ENCODE results near the gene SLC37A2. TPM values are rescaled to one million over a fixed set of nuclear protein-coding genes. Genes with fewer than 3 reads are reported as not detected.

Gene SLC37A2
- total and polyA plus RNA-seq, 2 experiments from 2014 or later = 1.7 to 2.6 TPM

- Histone ChIP-seq H3F3A (ENCODE audit: insufficient read depth) (no peaks in the 10 kb centered on the region), H2AFZ (no peak overlapping the region), H3K36me3 (ENCODE audit: low read depth) (no peaks in the 10 kb centered on the region), H3K9me2 (ENCODE audit: insufficient read depth) (no peaks in the 10 kb centered on the region), H3K9me3 (ENCODE audit: low read depth) (no peaks in the 10 kb centered on the region), H3K79me2 (ENCODE audit: insufficient read depth) (no peaks in the 10 kb centered on the region), H3K4me3 (no peak overlapping the region), H3K4me2 (ENCODE audit: unreplicated experiment) (no peak overlapping the region), H3K27me3 (replicated peaks; ENCODE audit: insufficient read depth) (no peaks in the 10 kb centered on the region), H4K20me1 (ENCODE audit: insufficient read depth) (no peaks in the 10 kb centered on the region), H3K27ac (no peak overlapping the region), H3K4me1 (ENCODE audit: insufficient read depth) (peaks cover 5% of the 10 kb centered on the region), H3K9ac (no peak overlapping the region)
- 81 to 82% methylated on average over 14 of the region's 14 CpGs for whole genome bisulfite sequencing, 2 experiments (ENCODE audit: low coverage in 1 of 2, low lambda C conversion rate in 2 of 2, missing lambda C conversion rate in 2 of 2)
- no peak for DNase-seq
- TF ChIP-seq EZH2phosphoT487 (IDR thresholded peaks at IDR 0.05; ENCODE audit: insufficient read depth, low read depth) (no peak), EZH2 (IDR thresholded peaks at IDR 0.05; ENCODE audit: insufficient read depth, poor library complexity, severe bottlenecking) (no peak)
- in situ Hi-C loops (cut with MboI) = no loop called here
Measured at GRCh38 chr11:125076378-125076945, 13.4 kb downstream of the SLC37A2 start.

GRCh38 chr11:125078016-125078415 lies 14.9 kb downstream of the SLC37A2 start:
- H3K79me2 ChIP-seq (ENCODE audit: insufficient read depth) = no peaks in the 10 kb centered on the region
- in situ Hi-C loops (cut with MboI) = no loop called here
- H3K4me1 ChIP-seq (ENCODE audit: insufficient read depth) = peaks cover 11% of the 10 kb centered on the region
- H3K27ac ChIP-seq = no peak overlapping the region
- H3K4me2 ChIP-seq (ENCODE audit: unreplicated experiment) = no peak overlapping the region
- H3K4me3 ChIP-seq = no peak overlapping the region
- DNase-seq = no peak
- TF ChIP-seq EZH2 (IDR thresholded peaks at IDR 0.05; ENCODE audit: insufficient read depth, poor library complexity, severe bottlenecking) (no peak), EZH2phosphoT487 (IDR thresholded peaks at IDR 0.05; ENCODE audit: insufficient read depth, low read depth) (no peak)
- H3F3A ChIP-seq (ENCODE audit: insufficient read depth) = no peaks in the 10 kb centered on the region
- no peak overlapping the region for H3K9ac ChIP-seq
- H3K36me3 ChIP-seq (ENCODE audit: low read depth) = no peaks in the 10 kb centered on the region
- no peaks in the 10 kb centered on the region for H4K20me1 ChIP-seq (ENCODE audit: insufficient read depth)
- no peaks in the 10 kb centered on the region for H3K9me3 ChIP-seq (ENCODE audit: low read depth)
- no peaks in the 10 kb centered on the region for H3K9me2 ChIP-seq (ENCODE audit: insufficient read depth)
- 75 to 84% methylated on average over 11 of the region's 11 CpGs for WGBS, 2 experiments (ENCODE audit: low coverage in 1 of 2, low lambda C conversion rate in 2 of 2, missing lambda C conversion rate in 2 of 2)
- H3K27me3 ChIP-seq (replicated peaks; ENCODE audit: insufficient read depth) = no peaks in the 10 kb centered on the region
- H2AFZ ChIP-seq = no peak overlapping the region

DNA sequence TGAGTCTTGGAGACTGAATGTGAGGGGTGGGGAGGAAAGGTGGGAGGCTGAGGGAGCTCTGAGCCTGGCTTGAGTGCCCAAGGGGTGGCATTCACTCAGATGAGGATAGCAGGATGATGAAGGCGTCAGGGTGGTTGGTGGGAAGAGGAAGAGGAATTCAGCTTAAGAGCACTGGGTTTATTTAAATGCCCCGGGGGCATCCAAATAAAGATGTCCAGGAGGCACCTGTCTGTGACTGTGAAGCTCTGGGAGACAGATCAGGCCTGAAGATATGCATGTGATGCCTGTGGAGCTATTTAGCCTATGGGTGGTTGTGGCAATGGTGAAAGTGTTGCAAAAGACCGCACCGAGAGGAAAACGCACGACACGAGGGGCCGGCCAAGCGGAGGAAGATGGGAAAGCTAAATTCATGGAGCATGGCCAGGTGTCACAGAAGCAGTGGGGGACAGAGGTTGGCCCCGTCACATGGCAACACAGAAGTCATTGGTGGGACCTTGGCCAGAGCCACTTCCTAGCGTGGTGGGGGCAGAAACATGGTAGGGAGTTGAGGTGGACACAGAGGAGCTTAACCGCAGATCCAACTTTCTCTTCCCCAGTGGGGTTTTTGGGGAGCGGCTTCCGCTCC lies 15.5 kb downstream of the SLC37A2 start:
- Histone ChIP-seq H3K4me3 (no peak overlapping the region), H3K9ac (no peak overlapping the region), H3K36me3 (ENCODE audit: low read depth) (no peaks in the 10 kb centered on the region), H4K20me1 (ENCODE audit: insufficient read depth) (no peaks in the 10 kb centered on the region), H3K27me3 (replicated peaks; ENCODE audit: insufficient read depth) (no peaks in the 10 kb centered on the region), H3K79me2 (ENCODE audit: insufficient read depth) (no peaks in the 10 kb centered on the region), H3K9me3 (ENCODE audit: low read depth) (no peaks in the 10 kb centered on the region), H3K9me2 (ENCODE audit: insufficient read depth) (no peaks in the 10 kb centered on the region), H3K4me1 (ENCODE audit: insufficient read depth) (peaks cover 18% of the 10 kb centered on the region), H3F3A (ENCODE audit: insufficient read depth) (no peaks in the 10 kb centered on the region), H2AFZ (no peak overlapping the region), H3K4me2 (ENCODE audit: unreplicated experiment) (no peak overlapping the region), H3K27ac (no peak overlapping the region)
- TF ChIP-seq EZH2 (IDR thresholded peaks at IDR 0.05; ENCODE audit: insufficient read depth, poor library complexity, severe bottlenecking) (no peak), EZH2phosphoT487 (IDR thresholded peaks at IDR 0.05; ENCODE audit: insufficient read depth, low read depth) (no peak)
- WGBS, 2 experiments (ENCODE audit: low coverage in 1 of 2, low lambda C conversion rate in 2 of 2, missing lambda C conversion rate in 2 of 2) = 92 to 93% methylated on average over 14 of the region's 14 CpGs
- no peak for DNase-seq
- in situ Hi-C loops (cut with MboI) = no loop called here

DNA sequence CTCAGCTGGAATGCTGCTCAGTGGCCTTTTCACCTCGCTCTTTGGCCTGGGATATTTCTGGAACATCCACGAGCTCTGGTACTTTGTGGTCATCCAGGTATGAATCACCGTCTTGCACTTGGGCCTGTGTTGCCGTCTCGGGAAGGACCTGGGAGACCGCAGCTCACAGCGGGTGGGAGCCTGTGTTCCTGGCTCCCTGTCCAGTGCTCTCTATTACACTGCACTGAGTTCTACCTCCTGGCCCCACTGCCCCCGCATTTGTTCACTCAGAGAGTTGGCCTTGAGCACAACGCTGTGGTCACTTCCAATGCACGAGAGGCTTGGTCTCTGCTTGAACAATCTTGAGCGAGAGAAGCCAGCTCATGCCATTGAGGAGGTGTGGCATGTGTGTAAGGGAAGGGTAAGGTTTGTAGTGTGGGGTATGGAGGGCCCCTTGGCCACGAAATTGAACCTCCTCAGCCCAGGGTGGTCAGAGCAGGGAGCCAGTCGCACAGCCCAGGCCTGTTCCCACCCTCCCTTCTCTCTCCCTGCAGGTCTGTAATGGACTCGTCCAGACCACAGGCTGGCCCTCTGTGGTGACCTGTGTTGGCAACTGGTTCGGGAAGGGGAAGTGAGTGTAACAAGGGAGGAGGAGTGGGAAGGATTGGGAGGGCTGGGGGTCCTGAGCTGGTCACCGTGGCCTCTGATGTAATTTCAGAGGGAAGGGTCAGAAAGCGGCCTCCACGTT lies 16.2 kb downstream of the SLC37A2 start:
- no peaks in the 10 kb centered on the region for H3K9me2 ChIP-seq (ENCODE audit: insufficient read depth)
- H3K4me1 ChIP-seq (ENCODE audit: insufficient read depth) = peaks cover 18% of the 10 kb centered on the region
- H3K27me3 ChIP-seq (replicated peaks; ENCODE audit: insufficient read depth) = no peaks in the 10 kb centered on the region
- H4K20me1 ChIP-seq (ENCODE audit: insufficient read depth) = no peaks in the 10 kb centered on the region
- H3K27ac ChIP-seq = no peak overlapping the region
- H3F3A ChIP-seq (ENCODE audit: insufficient read depth) = no peaks in the 10 kb centered on the region
- H3K4me2 ChIP-seq (ENCODE audit: unreplicated experiment) = no peak overlapping the region
- in situ Hi-C loops (cut with MboI) = no loop called here
- H3K79me2 ChIP-seq (ENCODE audit: insufficient read depth) = no peaks in the 10 kb centered on the region
- WGBS, 2 experiments (ENCODE audit: low coverage in 1 of 2, low lambda C conversion rate in 2 of 2, missing lambda C conversion rate in 2 of 2) = 84% methylated on average over 17 to 18 of the region's 18 CpGs
- H3K9me3 ChIP-seq (ENCODE audit: low read depth) = no peaks in the 10 kb centered on the region
- H3K36me3 ChIP-seq (ENCODE audit: low read depth) = no peaks in the 10 kb centered on the region
- no peak for TF ChIP-seq EZH2phosphoT487 (IDR thresholded peaks at IDR 0.05; ENCODE audit: insufficient read depth, low read depth)
- no peak for TF ChIP-seq EZH2 (IDR thresholded peaks at IDR 0.05; ENCODE audit: insufficient read depth, poor library complexity, severe bottlenecking)
- no peak for DNase-seq
- no peak overlapping the region for H2AFZ ChIP-seq
- no peak overlapping the region for H3K9ac ChIP-seq
- H3K4me3 ChIP-seq = no peak overlapping the region
